ENCODE measurements around the gene SYNDIG1. TPM values are rescaled to one million over a fixed set of nuclear protein-coding genes. Genes with fewer than 3 reads are reported as not detected.

Gene SYNDIG1
- total RNA-seq, 1 experiment from 2014 or later = not detected

DNA sequence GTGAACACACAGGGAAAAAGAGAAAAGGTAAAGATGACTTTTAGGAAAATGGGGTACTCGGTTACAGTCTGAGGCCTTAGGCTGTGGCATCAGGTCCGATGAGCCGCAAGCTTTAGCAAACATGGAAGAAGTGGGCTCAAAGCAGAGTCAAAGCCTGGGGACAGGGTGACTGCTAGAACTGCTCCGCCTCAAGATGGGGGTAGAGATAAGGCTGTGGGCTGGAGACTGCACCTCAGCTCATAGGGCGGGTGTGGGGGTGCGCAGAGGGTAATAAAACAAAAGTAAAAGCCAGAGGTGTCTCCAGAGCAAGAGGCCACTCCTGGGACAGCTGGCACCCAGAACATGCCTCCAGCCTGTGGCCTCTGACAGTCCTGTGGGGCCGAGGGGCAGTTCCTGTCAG is 21.3 kb upstream of the SYNDIG1 start:
- intact Hi-C loops (cut with micrococcal nuclease; ENCODE audit: unreplicated experiment) = no loop called here
- Mint-ChIP-seq H3K4me1 (ENCODE audit: low read depth, unreplicated experiment) (no peaks in the 10 kb centered on the region), H3K36me3 (ENCODE audit: insufficient read depth, unreplicated experiment) (no peaks in the 10 kb centered on the region), H3K4me3 (ENCODE audit: low read depth, unreplicated experiment) (no peak overlapping the region), H3K9me3 (ENCODE audit: low read depth, unreplicated experiment) (no peaks in the 10 kb centered on the region), H3K27me3 (ENCODE audit: unreplicated experiment) (peaks cover 47% of the 10 kb centered on the region), H3K27ac (ENCODE audit: unreplicated experiment) (no peak overlapping the region)
- DNase-seq = no peak
- no peak for TF ChIP-seq CTCF (IDR thresholded peaks at IDR 0.05; ENCODE audit: unreplicated experiment)
- no TSS peak for BruUV-seq (replicated peaks)
- CTCF ChIA-PET = no interaction called here

DNA sequence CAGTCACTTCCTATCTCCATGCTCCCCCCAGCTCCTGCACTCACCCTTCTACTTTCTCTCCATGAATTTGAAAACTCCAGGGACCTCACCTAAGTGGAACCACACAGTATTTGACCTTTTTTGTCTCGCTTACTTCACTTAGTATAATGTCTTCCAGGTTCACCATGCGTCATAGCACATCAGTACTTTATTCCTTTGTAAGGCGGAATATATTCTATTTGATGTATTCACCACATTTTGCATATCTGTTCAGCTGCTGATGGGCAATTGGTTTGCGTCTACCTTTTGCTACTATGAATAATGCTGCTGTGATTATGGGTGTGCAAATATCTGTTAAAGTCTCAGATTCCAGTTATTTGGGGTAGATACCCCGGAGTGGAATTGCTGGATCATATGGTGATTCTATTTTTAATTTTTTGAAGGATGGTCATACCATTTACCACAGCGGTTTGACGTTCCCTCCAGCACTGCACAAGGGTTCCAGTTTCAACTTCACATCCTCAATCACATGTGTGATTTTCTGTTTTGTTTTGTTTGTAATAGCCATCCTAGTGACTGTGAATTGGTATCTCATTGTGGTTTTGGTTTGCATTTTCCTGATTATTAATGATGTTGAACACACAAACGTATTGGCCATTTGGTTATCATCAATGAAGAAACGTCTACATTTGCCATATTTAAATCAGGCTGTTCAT is 20.3 kb upstream of the SYNDIG1 start:
- no peak for TF ChIP-seq CTCF (IDR thresholded peaks at IDR 0.05; ENCODE audit: unreplicated experiment)
- CTCF ChIA-PET = no interaction called here

DNA sequence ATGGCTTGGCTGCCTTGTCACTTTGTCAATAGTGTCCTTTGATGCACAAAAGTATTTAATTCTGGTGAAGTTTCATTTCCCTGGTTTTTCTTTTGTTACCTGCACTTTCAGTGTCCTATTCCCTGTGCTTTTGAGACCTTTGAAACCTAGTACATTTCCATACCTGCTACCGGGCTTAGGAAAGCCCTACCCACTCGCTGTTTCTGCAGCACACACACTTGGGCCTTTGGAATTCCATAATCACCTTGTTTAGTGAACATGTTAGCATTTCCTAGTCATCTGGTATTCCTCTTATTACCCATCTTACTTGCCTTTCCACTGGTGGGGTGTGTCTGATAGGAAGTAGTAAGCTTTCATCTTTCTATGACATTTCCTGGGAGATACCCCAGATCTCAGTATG is 19.3 kb upstream of the SYNDIG1 start:
- CTCF ChIA-PET = no interaction called here

More for the DNA sequence above, 20.3 kb upstream of the SYNDIG1 start:
- Mint-ChIP-seq H3K36me3 (ENCODE audit: insufficient read depth, unreplicated experiment) (no peaks in the 10 kb centered on the region), H3K27me3 (ENCODE audit: unreplicated experiment) (peaks cover 54% of the 10 kb centered on the region), H3K27ac (ENCODE audit: unreplicated experiment) (no peak overlapping the region), H3K4me1 (ENCODE audit: low read depth, unreplicated experiment) (no peaks in the 10 kb centered on the region), H3K4me3 (ENCODE audit: low read depth, unreplicated experiment) (no peak overlapping the region), H3K9me3 (ENCODE audit: low read depth, unreplicated experiment) (no peaks in the 10 kb centered on the region)
- intact Hi-C loops (cut with micrococcal nuclease; ENCODE audit: unreplicated experiment) = no loop called here
- no peak for DNase-seq
- BruUV-seq (replicated peaks) = no TSS peak

GRCh38 chr20:24450624-24451376 is 18.6 kb upstream of the SYNDIG1 start:
- intact Hi-C loops (cut with micrococcal nuclease; ENCODE audit: unreplicated experiment) = no loop called here
- Mint-ChIP-seq H3K4me3 (ENCODE audit: low read depth, unreplicated experiment) (no peak overlapping the region), H3K27me3 (ENCODE audit: unreplicated experiment) (peaks cover 56% of the 10 kb centered on the region), H3K27ac (ENCODE audit: unreplicated experiment) (no peak overlapping the region), H3K4me1 (ENCODE audit: low read depth, unreplicated experiment) (no peaks in the 10 kb centered on the region), H3K36me3 (ENCODE audit: insufficient read depth, unreplicated experiment) (no peaks in the 10 kb centered on the region), H3K9me3 (ENCODE audit: low read depth, unreplicated experiment) (no peaks in the 10 kb centered on the region)
- no TSS peak for BruUV-seq (replicated peaks)
- no peak for TF ChIP-seq CTCF (IDR thresholded peaks at IDR 0.05; ENCODE audit: unreplicated experiment)
- no peak for DNase-seq
- CTCF ChIA-PET = no interaction called here

More for the DNA sequence above, 19.3 kb upstream of the SYNDIG1 start:
- Mint-ChIP-seq H3K4me1 (ENCODE audit: low read depth, unreplicated experiment) (no peaks in the 10 kb centered on the region), H3K27me3 (ENCODE audit: unreplicated experiment) (peaks cover 54% of the 10 kb centered on the region), H3K36me3 (ENCODE audit: insufficient read depth, unreplicated experiment) (no peaks in the 10 kb centered on the region), H3K9me3 (ENCODE audit: low read depth, unreplicated experiment) (no peaks in the 10 kb centered on the region), H3K27ac (ENCODE audit: unreplicated experiment) (no peak overlapping the region), H3K4me3 (ENCODE audit: low read depth, unreplicated experiment) (no peak overlapping the region)
- no peak for TF ChIP-seq CTCF (IDR thresholded peaks at IDR 0.05; ENCODE audit: unreplicated experiment)
- intact Hi-C loops (cut with micrococcal nuclease; ENCODE audit: unreplicated experiment) = no loop called here
- DNase-seq = no peak
- no TSS peak for BruUV-seq (replicated peaks)
